Astrocyte (in vitro differentiated cells and primary cell): ENCODE results near the gene RNU6-8. TPM values are rescaled to one million over a fixed set of nuclear protein-coding genes. Genes with fewer than 3 reads are reported as not detected.

Experiments
- DNase-seq: peaks from one replicate; pipeline ENCODE4 v3.0.0-alpha.2; 2010; ENCODE audit warnings: low read depth
- FAIRE-seq: peaks from 2 replicates; lab custom pipeline; 2011; peaks lifted over from hg19 to GRCh38; lab: Jason Lieb, UNC
- H2AFZ ChIP-seq: 2 replicates; pipeline ENCODE4 v1.6.0; 2012; ENCODE audit warnings: low read depth, low read length, inconsistent platforms
- H3K27ac ChIP-seq: 2 replicates; pipeline ENCODE4 v1.5.1; 2011; ENCODE audit warnings: low read depth, low read length, inconsistent platforms
- H3K27me3 ChIP-seq: 2 replicates; pipeline ENCODE4 v1.6.0; 2011; ENCODE audit warnings: low read length, inconsistent platforms; ENCODE audit not compliant: insufficient read depth
- H3K36me3 ChIP-seq: 2 replicates; pipeline ENCODE4 v1.5.1; 2011; ENCODE audit warnings: low read length, inconsistent platforms; ENCODE audit not compliant: insufficient read depth
- H3K4me1 ChIP-seq: 2 replicates; pipeline ENCODE4 v1.5.1; 2011; ENCODE audit warnings: low read length, inconsistent platforms; ENCODE audit not compliant: insufficient read depth
- H3K4me2 ChIP-seq: 2 replicates; pipeline ENCODE4 v1.6.0; 2012; ENCODE audit warnings: low read length, inconsistent platforms
- H3K4me3 ChIP-seq: 2 replicates; pipeline ENCODE4 v1.5.1; 2011; ENCODE audit warnings: low read depth, mild to moderate bottlenecking, low read length, inconsistent platforms; ENCODE audit not compliant: insufficient read depth
- H3K79me2 ChIP-seq: 2 replicates; pipeline ENCODE4 v1.6.0; 2012; ENCODE audit warnings: mild to moderate bottlenecking, low read length, inconsistent platforms; ENCODE audit not compliant: insufficient read depth
- H3K9ac ChIP-seq: 2 replicates; pipeline ENCODE4 v1.6.0; 2012; ENCODE audit warnings: mild to moderate bottlenecking, low read length, inconsistent platforms
- H3K9me3 ChIP-seq: 2 replicates; pipeline ENCODE4 v1.5.1; 2012; ENCODE audit warnings: low read depth, mild to moderate bottlenecking, low read length, inconsistent platforms; ENCODE audit not compliant: insufficient read depth
- H4K20me1 ChIP-seq: 2 replicates; pipeline ENCODE4 v1.6.0; 2012; ENCODE audit warnings: low read length, inconsistent platforms; ENCODE audit not compliant: insufficient read depth
- H3K27ac Mint-ChIP-seq: one replicate; pipeline ENCODE4 v1.8.0; 2021; ENCODE audit warnings: mild to moderate bottlenecking, mixed read lengths; ENCODE audit not compliant: unreplicated experiment
- H3K27me3 Mint-ChIP-seq: one replicate; pipeline ENCODE4 v1.8.0; 2021; ENCODE audit warnings: low read depth, mixed read lengths; ENCODE audit not compliant: unreplicated experiment
- H3K36me3 Mint-ChIP-seq: one replicate; pipeline ENCODE4 v1.8.0; 2021; ENCODE audit warnings: low read depth, mixed read lengths; ENCODE audit not compliant: unreplicated experiment
- H3K4me1 Mint-ChIP-seq: one replicate; pipeline ENCODE4 v1.8.0; 2021; ENCODE audit warnings: low read depth, mixed read lengths; ENCODE audit not compliant: unreplicated experiment
- H3K4me3 Mint-ChIP-seq: one replicate; pipeline ENCODE4 v1.8.0; 2021; ENCODE audit warnings: mild to moderate bottlenecking, moderate library complexity, mixed read lengths; ENCODE audit not compliant: unreplicated experiment
- H3K9me3 Mint-ChIP-seq: one replicate; pipeline ENCODE4 v1.8.0; 2021; ENCODE audit warnings: mild to moderate bottlenecking, mixed read lengths; ENCODE audit not compliant: unreplicated experiment
- EZH2 ChIP-seq: IDR thresholded peaks from 2 replicates; pipeline ENCODE4 v1.6.1; 2012; ENCODE audit warnings: mild to moderate bottlenecking, low read length, inconsistent platforms; ENCODE audit not compliant: insufficient read depth
- total RNA-seq: library from RNA; stranded (reverse); gene quantifications from 2 replicates; pipeline ENCODE4 v1.2.1, GENCODE V29; 2021
- TF ChIP-seq, protein P1 (sequence below): IDR thresholded peaks from 2 replicates; pipeline ENCODE4 v1.5.1; 2011; ENCODE audit warnings: low read depth, mild to moderate bottlenecking, inconsistent platforms, low read length, moderate library complexity; ENCODE audit not compliant: insufficient read depth

RNU6-8 gene
- total RNA-seq, 1 donor from 2014 or later, result not detected

DNA sequence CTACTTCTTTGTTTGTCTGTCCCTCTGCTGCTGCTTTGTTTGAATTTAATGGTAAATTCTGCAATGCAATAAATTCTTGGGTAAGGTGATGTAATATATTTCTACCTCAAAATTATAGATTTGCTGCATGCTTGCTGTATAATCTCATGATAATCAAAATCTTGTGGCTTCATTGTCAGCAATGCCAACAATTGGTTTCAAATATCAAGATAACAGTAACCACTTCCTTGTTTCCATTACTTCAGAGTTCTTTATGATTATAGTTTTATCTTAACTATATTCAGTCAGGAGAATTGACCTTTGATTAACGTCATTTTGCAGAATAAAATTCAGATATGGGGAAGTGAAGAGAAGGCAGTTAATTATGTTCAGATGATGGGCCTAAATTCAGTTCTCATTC lies 30.2 kb upstream of the RNU6-8 start:
- no peak overlapping the region for H3K4me2 ChIP-seq
- FAIRE-seq, result no peak
- H3K27me3 ChIP-seq, result no peaks in the 10 kb centered on the region

DNA sequence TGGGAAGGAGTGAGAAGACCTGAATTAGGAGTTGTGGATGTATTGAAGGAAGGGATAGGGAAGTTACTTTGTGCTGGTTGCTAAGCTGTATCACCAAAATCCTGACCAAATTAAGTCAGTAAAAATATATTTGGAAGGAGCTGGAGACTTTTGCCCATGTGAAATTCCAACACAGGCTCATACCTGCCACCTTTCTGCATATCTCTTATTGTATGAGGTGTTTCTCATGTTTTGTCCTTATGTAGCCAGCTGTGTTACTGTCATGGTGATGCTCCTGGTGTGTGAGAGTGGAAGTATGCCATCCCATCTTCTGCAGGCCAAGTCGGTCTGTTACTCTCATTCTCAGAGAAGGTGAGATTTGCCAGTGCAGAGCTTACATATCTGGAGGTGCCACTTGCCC lies 29.4 kb upstream of the RNU6-8 start:
- Mint-ChIP-seq H3K4me1 (peaks cover 22% of the 10 kb centered on the region), H3K9me3 (peaks cover 2% of the 10 kb centered on the region), H3K36me3 (no peaks in the 10 kb centered on the region), H3K27ac (no peak overlapping the region), H3K27me3 (peaks cover 2% of the 10 kb centered on the region), H3K4me3 (no peak overlapping the region)
- Histone ChIP-seq H3K27ac (no peak overlapping the region), H3K4me3 (no peak overlapping the region), H3K9me3 (no peaks in the 10 kb centered on the region), H3K4me2 (no peak overlapping the region), H4K20me1 (no peaks in the 10 kb centered on the region), H2AFZ (no peak overlapping the region), H3K79me2 (no peaks in the 10 kb centered on the region), H3K27me3 (no peaks in the 10 kb centered on the region), H3K4me1 (peaks cover 21% of the 10 kb centered on the region), H3K36me3 (no peaks in the 10 kb centered on the region), H3K9ac (no peak overlapping the region)
- FAIRE-seq (no peak), DNase-seq (no peak)
- TF ChIP-seq EZH2, result no peak
- TF ChIP-seq, protein P1, sequence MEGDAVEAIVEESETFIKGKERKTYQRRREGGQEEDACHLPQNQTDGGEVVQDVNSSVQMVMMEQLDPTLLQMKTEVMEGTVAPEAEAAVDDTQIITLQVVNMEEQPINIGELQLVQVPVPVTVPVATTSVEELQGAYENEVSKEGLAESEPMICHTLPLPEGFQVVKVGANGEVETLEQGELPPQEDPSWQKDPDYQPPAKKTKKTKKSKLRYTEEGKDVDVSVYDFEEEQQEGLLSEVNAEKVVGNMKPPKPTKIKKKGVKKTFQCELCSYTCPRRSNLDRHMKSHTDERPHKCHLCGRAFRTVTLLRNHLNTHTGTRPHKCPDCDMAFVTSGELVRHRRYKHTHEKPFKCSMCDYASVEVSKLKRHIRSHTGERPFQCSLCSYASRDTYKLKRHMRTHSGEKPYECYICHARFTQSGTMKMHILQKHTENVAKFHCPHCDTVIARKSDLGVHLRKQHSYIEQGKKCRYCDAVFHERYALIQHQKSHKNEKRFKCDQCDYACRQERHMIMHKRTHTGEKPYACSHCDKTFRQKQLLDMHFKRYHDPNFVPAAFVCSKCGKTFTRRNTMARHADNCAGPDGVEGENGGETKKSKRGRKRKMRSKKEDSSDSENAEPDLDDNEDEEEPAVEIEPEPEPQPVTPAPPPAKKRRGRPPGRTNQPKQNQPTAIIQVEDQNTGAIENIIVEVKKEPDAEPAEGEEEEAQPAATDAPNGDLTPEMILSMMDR, result no peak

More for the DNA sequence above, 30.2 kb upstream of the RNU6-8 start:
- TF ChIP-seq EZH2, result no peak
- TF ChIP-seq, protein P1, result no peak
- Histone ChIP-seq H3K27ac (no peak overlapping the region), H3K9me3 (no peaks in the 10 kb centered on the region), H2AFZ (no peak overlapping the region), H3K4me3 (no peak overlapping the region), H3K4me1 (peaks cover 21% of the 10 kb centered on the region), H3K9ac (no peak overlapping the region), H4K20me1 (no peaks in the 10 kb centered on the region), H3K36me3 (no peaks in the 10 kb centered on the region), H3K79me2 (no peaks in the 10 kb centered on the region)
- H3K27ac Mint-ChIP-seq, result no peak overlapping the region
- no peak overlapping the region for H3K4me3 Mint-ChIP-seq
- no peaks in the 10 kb centered on the region for H3K36me3 Mint-ChIP-seq
- peak; percentile 82 for DNase-seq
- H3K27me3 Mint-ChIP-seq, result peaks cover 2% of the 10 kb centered on the region
- H3K4me1 Mint-ChIP-seq, result peaks cover 22% of the 10 kb centered on the region
- peaks cover 2% of the 10 kb centered on the region for H3K9me3 Mint-ChIP-seq

DNA sequence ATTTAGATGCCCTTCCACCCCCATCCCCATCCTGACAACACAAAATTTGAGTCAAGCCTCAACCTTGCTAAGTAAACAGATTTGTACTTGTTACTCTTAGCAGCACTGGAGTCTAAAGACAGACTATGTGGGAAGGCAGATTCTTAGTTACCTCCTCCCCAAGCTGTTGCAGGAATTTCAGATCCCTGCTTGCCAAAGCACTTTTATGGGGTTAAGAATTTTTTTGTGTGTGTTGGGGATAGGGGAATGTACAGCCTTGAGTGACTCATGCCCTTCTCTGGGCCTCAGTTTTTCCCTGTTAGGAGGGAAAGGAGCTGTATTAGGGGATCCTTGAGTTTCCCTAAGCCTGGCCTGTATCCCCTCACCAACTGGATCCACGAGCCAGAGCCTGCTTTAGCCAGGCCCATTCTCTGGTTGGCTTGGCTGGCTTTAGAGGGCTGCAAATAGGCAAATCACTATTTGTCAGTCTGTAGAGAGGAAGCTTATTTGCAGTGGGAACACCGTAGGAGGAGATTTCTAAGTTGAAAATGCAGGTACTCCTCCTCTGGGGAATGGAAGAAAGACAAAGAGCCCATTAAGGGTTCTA lies 27.7 kb upstream of the RNU6-8 start:
- Histone ChIP-seq H3K4me3 (no peak overlapping the region), H3K9ac (peak overlapping the region; percentile 51), H3K9me3 (no peaks in the 10 kb centered on the region), H2AFZ (peak overlapping the region; percentile 24), H3K36me3 (no peaks in the 10 kb centered on the region), H3K27me3 (no peaks in the 10 kb centered on the region), H4K20me1 (no peaks in the 10 kb centered on the region), H3K4me2 (peak overlapping the region; percentile 66), H3K27ac (peak overlapping the region; percentile 70), H3K4me1 (peaks cover 21% of the 10 kb centered on the region), H3K79me2 (no peaks in the 10 kb centered on the region)
- H3K9me3 Mint-ChIP-seq, result no peaks in the 10 kb centered on the region
- TF ChIP-seq EZH2, result no peak
- TF ChIP-seq, protein P1, result no peak
- peak overlapping the region; percentile 54 for H3K27ac Mint-ChIP-seq
- FAIRE-seq (no peak), DNase-seq (peak; percentile 94)
- no peaks in the 10 kb centered on the region for H3K27me3 Mint-ChIP-seq
- no peaks in the 10 kb centered on the region for H3K36me3 Mint-ChIP-seq
- peaks cover 28% of the 10 kb centered on the region for H3K4me1 Mint-ChIP-seq
- no peak overlapping the region for H3K4me3 Mint-ChIP-seq
